Stimulated activated CD4-positive, alpha-beta T cell treated with anti-CD3 and anti-CD28 coated beads, Interleukin-2, amount 100 ng/mL, for 48 hours (primary cell): ENCODE measurements around the gene AKAP6.
"Not testable (repeated sequence)": the region's sequence is repeated elsewhere in the genome, so short reads cannot be mapped to it uniquely, and the experiment has no call there.

Experiments used
- DNase-seq, 2 donors: peaks; one replicate each; pipeline ENCODE4 v3.0.0-alpha.2; 2020

Gene AKAP6

DNA sequence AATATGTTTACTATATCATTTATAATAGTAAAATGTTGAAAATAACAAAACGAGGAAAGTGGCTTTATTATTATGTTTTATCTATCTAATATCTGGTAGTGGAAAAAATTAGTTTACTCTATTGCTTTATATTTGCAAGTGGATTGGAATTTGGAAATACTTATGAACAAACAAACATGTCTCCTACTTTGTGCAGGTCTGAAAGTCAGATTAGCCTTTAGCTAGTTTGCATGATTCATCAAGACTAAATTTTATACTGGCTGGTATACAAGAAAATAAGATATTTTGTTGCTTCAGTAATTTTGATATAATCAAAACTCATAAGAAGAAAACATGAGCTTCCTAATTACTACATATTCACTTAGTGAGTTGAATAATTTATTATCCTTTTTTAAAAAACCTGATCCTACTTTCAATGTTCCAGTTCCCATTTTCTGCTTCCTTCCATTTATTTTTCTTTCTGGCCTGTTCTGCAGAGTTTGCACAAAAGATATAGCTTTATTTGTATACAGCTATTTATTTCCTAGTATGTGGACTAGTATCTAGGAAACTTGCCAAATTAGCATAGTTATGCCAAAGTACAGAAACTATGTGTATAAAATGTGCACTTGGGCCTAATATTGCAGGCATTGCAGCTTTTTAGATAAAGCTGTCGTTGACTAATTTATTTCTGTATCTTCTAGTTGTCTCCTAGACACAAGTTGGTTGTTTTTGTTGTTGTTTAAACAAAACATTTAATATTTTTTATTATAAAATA, 122.0 kb downstream of the AKAP6 start:
- no peak for DNase-seq

DNA sequence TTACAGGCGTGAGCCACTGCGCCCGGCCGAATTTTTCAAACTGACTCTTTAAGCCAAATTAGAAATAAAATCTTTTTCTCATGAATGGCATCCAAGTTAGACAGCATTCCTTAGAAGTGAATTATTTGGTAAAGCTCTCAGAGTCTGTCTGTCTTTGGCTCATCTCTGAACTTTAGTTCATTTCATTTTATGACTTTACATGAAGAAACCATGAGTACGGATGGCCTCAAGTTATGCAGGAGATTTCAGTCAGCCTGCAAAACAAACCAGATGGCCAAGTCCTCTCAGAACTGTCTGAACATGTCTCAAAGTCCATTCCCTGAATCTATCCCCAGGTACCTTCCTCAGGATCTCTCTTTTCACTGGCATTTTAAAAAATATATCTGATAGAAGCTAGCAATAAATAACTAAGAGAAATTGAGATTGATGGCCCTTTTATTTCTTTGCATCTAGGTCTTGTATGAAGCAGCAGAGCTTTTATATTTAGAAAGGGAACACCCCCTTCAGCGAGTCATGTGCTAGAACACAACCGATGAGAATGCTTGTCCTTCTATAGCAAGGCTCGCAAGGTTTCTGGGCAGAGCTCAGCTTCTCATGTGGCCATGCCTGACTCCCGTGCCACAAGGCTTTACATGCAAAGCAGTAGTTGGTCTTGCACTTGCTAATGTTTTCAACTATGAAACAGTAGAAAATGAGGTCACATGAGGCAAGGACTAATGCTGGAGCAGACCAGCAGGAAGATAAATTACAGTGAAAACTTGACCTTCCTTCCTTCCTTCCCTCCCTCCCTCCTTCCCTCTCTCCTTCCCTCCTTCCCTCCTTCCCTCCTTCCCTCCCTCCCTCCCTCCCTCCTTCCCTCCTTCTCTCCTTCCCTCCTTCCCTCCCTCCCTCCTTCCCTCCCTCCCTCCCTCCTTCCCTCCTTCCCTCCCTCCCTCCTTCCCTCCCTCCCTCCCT, 125.0 kb downstream of the AKAP6 start:
- no peak for DNase-seq

DNA sequence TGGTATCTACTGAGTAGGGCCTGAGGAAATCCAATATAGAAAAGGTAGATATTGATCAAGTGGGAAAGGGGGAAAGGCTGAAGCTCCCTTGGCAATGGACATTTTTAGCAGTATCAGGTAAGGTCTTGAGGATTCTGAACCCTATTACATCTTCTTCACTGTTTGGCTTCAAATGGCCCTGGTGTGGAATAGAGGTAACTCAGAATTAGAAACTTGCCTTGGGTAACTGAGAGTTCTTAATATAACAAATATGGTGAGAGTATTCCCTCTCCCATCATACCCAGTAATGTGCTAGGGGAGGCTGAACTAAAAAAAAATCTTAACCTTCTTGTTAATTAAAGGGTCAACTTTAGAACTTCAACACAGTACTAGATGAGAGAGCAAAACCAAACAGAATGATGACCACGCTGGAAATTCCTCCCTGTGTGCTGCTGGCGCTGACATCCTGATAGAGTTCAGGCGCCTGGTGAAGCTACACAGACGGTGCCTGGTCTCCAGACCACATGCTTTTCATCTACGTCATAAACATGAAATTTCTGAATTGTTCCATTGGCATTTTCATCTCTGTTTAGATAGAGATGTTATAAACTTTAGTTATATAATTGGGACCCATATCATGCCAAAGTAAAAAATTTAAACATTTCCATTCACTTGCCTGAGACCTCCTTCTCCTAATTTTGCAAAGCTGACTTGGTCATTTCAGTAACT, 128.3 kb downstream of the AKAP6 start:
- DNase-seq: no peak

DNA sequence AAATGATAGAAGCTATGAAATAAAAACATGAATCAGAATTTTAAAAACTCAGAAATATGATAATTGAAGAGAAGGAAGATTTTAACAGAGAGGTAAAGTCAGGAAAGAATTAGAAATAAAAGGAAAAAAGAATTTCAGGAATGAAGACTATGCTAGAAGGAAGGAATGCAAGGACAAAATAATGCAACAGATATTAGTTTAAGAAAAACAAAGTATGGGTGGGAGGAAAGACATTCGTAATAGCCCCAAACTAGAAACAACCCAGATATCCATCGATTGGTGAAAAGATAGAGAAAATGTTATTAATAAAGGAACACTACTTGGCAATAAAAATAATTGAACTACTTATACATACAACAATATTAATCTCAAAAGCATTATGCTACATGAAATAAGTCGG, 129.6 kb downstream of the AKAP6 start:
- DNase-seq: no peak

DNA sequence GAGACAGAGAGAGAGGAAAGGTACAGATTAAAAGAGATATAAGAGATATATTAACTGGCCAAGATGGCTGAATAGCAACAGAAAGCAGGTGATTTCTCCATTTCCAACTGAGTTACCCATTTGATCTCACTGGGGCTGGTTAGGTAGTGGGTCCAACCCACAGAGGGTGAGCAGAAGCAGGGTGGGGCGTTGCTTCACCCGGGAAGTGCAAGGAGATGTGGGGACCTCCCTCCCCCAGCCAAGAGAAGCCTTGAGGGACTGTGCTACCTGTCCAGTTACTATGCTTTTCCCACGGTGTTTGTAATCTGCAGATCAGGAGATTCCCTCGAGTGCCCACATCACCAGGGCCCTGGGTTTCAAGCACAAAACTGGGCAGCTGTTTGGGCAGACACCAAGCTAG, 131.2 kb downstream of the AKAP6 start:
- DNase-seq: no peak

DNA sequence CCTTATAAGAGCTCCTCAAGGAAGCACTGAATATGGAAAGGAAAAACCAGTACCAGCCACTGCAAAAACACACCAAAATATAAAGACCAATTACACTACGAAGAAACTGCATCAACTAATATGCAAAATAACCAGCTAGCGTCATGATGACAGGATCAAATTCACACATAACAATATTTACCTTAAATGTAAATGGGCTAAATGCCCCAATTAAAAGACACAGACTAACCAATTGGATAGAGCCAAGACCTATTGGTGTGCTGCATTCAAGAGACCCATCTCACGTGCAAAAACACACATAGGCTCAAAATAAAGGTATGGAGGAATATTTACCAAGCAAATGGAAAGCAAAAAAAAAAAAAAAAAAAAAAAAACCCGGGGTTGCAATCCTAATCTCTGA, 133.5 kb downstream of the AKAP6 start:
- DNase-seq: not testable (repeated sequence)

DNA sequence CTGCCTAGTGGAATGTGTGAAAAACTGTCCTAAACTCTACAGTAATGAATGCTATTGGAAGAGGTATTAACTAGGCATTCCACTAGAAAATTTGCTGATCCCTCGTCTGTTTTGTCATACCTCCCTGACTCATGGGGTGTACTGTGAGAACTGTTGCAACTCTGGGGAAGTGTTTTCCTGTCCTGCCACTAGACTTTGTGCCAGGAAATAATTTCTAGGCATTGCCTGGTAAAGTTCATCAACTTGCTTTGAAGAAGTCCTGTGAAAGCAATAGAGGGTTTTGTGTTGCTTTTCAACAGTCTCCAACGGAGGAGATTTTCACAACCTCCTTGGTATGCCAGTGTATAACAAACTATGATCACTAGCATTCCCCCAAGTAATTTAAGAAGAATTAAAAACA, 139.9 kb downstream of the AKAP6 start:
- no peak for DNase-seq

DNA sequence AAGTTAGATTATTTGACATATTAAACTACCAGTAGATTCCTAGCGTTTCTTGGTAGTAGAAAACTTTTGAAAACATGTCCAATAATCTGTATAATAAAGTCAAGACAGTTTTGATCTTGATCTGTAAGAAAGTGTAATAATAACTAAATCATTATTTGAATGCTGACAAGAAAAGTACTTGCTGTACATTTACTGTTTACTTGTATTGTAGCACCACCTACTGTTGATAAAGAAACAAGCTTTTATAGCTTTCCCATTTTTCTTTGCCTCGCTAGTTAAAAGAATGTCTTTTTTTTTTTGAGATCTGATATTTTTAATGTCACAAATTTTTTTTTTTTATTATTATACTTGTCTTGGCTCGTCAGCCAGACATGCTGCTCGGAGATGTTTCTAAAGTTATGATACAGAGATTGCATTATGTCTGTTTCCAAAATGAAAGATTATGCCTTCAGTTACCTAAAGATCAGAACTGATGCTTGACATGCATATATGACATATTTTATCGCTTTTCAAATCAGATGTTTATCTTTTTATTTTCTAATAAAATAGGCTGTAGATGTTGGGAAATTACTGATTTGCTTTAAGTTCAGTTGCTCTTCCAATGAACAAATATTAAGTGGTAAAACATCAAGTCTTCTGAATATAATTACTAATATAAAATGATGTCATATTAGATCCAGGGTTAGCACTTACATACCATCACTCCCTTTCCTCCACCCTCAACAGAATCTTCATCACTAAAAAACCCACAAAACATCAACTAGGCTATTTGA, 140.5 kb downstream of the AKAP6 start:
- no peak for DNase-seq

DNA sequence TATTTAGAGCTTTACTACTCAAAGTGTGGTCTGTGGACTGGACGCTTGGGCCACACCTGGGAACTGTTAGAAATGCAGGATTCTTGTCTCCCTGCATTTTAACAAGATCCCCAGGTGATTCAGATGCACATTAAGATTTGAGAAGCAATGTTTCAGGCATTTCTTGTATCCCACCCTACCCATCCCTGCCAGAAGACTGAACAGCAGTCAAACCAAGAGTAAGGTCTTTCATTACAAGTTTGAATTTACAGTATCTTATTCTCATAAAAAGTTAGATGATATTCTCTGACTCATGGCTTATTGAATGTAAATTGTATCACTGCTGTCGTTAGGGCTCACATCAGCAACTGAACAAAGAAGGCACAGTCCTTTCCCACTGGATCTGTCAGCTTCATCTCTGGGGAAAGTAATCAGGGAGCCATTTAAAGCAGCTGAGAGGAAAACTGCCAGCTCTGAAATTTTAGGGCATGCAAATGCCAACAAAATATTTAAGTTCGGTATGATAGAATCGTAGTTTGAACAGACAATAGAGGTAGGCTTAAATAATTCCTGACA, 141.1 kb downstream of the AKAP6 start:
- DNase-seq: no peak

DNA sequence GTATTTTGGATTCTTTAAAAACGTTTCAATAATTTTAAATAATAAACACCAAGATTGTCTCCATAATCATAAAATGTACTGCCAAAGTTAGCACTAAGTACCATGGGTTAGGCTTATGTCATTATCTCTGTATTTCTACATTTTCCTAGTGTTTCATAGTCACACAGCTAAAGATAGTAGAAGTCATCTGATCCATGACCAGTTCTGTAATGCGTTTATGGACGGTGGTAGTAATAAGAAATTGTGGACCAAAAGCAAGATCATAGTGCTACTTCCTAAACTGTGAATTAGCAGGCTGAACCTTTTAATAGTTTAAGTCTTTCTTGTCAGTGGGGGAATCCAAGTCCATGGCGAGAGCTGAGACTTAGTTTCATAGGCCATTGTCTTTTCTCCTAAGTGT, 142.1 kb downstream of the AKAP6 start:
- no peak for DNase-seq

DNA sequence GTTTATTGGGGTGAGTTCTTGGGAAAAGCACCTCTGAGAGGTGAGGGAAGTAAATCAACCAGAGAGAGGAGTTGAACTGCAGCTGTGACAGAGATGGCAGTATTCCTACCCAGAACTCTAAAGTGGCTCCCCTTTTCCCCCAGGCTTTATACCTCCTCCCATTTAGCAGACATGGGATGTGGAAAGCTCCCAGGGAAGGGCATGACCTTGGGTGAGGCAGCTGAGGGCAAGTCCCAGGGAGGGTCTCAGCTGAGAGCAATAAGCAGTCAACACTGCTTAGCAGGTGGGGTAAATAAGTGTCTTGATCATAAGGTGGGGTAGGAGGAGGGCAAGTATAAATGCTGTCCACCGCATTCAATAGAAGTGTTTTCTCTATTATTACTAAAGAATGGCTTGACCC, 143.0 kb downstream of the AKAP6 start:
- DNase-seq: no peak

DNA sequence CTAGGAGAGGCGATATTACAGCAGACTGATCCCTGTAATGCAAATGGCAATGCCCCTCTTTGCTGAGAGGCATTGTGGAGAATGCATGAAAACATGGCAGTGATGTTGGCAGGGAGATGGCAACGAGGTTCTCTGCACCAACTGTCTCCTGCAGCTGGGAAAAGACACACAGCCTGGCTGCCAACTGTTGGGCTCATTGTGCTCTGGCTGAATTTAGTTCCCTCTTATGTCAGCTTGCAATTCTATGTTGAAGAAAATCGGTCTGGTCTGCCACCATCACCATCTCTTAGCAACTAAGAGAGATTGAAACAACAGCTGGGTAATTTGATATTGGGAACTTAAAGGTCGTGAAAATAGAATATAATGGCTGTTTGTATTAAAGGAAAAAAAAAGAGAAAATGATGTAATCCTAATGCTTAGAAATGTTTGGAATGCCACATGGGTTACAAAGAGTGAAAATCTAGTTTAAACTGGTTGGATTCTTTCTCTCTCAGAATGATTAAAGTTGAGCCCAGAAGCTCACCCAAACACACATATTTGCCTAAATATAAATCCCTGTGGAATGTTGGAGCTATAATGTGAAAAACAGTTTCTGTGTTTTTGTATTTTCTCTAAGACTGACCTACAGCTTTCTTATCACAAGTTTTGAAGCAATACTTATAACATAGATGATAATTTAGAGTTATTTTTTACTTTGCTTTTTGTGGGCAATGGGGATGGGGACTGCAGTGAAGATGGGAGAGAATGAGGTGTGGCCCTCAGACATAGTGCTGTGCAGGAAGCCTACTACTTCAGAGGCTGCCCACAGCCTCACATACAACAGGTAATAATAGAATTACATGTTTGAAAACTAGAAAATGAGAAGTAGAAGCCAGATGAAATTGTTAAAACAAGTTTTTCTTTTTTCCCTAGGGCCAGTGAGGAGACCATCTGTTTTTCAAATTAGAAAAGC, 143.7 kb downstream of the AKAP6 start:
- no peak for DNase-seq

DNA sequence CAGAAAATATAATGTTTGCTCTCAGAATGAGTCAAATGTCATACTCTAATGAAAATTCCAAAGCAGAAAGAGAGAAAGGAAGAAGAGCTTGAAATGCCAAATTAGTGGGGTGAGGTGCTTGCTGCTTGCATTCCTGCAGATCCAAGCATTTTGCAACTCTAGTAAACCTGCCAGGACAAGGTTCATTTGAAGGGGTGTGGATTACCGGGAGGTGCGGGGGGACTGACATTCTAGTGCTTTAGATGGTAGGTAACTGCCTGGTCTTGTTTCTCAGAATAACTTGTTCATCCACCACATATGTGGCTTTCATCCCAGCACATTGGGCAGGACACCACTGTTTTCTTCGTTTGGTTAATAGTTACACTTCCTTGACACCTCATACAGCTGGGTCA, 144.4 kb downstream of the AKAP6 start:
- no peak for DNase-seq

DNA sequence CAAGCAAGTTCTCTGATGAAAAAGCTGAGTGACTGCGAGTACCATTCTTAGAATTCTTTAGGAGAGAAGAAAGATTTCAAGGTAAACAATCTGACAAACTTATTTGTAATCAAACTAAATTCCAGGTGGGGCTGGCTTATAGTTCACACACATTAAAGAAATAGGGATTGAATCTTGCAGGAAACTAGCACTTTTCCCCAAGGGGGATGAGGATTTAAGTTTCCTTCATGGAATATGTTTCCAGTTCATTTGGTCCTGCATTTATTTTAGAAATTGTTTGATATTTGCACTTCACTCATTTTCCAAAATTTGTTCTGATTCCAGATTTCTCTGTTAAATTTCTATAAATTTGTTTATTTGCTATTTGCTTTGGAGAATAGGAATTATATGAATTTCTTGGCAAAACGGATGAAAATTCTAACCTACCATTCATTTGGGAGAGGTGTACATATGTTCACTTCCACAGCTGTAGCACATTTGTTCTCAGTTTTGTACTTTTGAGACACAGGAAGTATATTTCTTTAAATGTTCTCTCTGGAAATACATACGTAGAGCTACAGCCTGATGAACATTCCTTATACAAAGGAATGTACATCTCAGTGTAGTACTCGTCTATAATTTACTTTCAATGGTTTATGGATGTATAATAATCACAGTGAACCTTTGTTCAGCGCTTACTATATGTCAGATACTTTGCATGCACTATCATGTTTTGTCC, 145.5 kb downstream of the AKAP6 start:
- DNase-seq: no peak

DNA sequence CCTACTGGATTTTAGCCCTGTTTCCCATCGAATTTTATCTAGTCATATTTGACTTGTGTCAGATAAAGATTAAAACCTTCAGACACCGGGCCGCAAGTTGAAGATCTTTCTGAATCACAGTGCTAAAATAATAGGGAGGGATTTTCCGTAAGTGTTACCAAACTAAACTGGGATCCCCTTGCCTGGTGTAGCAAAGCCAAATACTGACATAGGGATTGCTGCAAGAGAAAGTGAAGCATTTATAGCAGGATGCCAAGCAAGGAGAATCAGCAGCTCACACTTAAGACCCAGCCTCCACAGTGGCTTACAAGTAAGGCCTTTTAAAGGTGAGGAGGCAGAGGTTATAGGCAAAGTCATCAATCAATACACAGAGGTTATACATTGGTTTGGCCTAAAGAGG, 147.4 kb downstream of the AKAP6 start:
- DNase-seq: no peak

DNA sequence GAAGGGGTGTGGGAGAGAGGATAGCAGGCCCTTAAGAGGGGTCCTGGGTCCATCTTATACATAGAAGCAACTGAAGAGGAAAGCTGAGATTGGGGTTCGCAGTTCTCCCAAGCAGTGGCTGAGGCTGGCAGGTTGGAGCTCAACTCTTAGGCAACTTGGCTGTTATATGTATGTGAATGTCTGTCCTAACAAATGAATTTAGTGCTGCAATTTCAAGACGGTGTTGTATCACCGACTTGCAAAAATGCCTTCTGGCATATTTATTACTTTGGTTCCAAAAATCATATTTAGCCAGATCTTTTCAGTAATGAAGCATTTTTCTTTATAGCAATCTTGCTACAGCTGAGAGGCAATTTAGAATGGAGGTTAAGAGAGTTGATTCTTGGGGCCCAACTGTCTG, 148.3 kb downstream of the AKAP6 start:
- DNase-seq: no peak

DNA sequence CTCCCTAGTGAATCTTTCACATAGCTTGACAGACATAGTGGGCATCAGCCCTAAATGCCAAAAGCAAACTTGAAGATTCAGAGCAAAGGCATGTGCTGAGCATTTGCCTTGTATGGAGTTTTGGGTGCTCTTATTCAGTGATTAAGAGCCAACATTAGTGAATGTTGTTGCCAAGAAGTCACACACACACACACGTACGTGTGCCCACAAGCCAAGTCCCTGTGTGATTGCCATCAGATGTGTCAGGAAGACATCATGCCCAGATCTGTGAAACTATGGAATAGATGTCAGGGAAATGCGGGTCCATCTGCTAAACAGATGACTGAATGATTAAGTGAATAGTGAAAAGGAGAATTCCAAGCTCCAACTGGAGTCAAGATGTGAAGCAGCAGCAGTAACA, 149.0 kb downstream of the AKAP6 start:
- DNase-seq: no peak

DNA sequence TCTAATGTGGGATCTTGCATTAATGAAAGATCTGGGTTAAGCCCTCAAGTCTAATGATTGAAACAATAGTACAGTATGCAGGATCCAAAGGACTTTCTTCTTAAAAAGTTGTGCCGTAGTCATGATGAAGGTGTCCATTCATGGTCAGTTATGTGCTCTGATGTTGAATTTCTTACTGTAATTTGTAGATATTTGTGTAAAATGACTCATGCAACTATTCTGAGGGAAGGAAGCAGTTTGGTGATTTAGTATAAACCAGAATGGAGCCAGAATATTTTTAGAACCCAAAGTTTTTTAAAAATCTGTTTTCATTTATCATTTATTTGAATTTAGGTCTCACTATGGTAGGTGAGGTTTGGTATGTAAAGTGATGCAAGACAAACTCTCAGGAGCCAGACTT, 151.2 kb downstream of the AKAP6 start:
- DNase-seq: no peak

DNA sequence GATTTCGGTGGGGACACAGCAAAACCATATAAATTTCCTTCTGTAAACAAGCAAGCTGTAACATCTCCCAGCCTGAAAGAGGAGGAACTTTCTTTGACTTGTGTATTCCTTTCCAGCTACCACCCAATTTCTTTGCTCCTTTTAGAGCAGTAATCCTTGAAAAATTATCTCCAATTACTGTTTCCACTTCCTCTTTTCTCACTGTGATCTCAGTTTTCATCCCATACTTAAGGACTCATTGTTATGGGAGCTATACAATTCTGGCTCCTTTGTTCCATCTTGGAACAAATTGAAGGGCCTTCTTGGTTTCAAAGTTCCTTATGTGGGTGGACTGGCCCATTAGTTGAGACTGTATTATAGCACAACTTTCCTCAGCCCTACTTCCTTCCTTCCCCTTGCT, 152.6 kb downstream of the AKAP6 start:
- DNase-seq: no peak

DNA sequence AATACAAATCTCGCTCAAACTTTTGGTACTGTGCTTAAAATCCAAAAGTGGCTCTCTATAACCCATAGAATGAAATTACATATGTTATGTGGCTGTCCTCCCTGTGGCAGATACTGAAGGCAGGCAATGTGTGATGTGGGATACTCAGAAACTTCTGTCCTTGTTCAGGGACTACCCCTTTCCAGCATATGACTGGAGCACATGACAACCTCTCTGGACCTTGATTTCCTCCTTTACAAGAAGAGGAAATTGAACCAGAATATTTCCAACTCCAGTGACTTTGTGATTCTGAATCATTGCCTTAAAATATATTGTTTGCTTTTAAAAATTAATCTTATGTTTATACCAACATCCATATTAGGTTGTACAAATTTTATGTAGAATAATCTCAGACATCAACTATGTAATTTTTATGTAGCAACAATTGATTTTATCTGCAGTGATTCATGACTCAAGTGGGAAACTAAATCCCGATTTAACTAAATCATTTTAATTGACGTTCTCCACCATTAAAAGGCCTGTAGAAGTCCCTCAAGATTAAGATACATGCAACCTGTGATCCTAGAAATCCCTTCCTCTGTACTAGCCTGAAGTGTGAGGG, 162.4 kb downstream of the AKAP6 start:
- DNase-seq: no peak
